GM13977 (cell line): ENCODE measurements around the gene FARP1.

ENCODE experiments used
- DNase-seq: peaks from one replicate; pipeline ENCODE4 v3.0.0; 2012; ENCODE audit warnings: low spot score
- in situ Hi-C: fragments of 300-500 bp; cut with MboI; formaldehyde crosslinking; loops from one replicate; pipeline ENCODE4 v1.12.0; 2022; ENCODE audit warnings: low sequenced_read_pairs, low pct_unique_long_range_greater_than_20kb, mixed read lengths, inconsistent platforms; ENCODE audit not compliant: unreplicated experiment
- TF ChIP-seq, protein P1 (sequence below): IDR thresholded peaks from 2 replicates; pipeline ENCODE4 v1.5.1; 2012; ENCODE audit warnings: mild to moderate bottlenecking, control low read depth; ENCODE audit not compliant: insufficient read depth; ENCODE audit errors: extremely low read depth, missing control alignments

FARP1 gene

DNA sequence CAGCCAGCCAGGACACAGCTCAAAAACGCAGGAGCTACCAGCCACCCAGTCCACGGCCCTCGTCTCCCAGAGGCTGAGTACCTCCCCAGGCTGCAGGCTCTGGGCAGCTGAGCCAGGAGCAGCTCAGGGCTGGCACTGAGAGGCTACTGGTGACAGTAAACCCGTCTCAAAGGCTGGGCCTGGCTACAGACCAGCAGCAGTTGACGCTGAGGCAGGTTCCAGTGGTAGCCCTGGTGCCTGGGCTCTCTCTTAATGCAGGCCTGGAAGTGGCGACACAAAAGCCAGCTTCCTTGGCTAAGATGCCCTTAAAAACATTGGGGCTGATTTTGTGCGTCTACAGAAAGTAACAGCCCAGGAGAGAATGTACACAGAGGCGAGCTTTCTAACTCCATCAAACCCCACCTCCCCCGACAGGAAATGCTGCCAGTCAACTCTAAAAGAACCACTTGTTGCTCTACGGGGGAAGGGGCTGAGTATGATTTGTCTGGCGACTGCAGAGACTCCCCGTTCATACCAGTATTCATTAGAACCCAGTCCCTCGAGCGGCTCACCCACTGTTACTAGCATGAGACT lies 307.7 kb downstream of the FARP1 start:
- no peak for DNase-seq
- TF ChIP-seq, protein P1, sequence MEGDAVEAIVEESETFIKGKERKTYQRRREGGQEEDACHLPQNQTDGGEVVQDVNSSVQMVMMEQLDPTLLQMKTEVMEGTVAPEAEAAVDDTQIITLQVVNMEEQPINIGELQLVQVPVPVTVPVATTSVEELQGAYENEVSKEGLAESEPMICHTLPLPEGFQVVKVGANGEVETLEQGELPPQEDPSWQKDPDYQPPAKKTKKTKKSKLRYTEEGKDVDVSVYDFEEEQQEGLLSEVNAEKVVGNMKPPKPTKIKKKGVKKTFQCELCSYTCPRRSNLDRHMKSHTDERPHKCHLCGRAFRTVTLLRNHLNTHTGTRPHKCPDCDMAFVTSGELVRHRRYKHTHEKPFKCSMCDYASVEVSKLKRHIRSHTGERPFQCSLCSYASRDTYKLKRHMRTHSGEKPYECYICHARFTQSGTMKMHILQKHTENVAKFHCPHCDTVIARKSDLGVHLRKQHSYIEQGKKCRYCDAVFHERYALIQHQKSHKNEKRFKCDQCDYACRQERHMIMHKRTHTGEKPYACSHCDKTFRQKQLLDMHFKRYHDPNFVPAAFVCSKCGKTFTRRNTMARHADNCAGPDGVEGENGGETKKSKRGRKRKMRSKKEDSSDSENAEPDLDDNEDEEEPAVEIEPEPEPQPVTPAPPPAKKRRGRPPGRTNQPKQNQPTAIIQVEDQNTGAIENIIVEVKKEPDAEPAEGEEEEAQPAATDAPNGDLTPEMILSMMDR: no peak
- in situ Hi-C loops: no loop called here

DNA sequence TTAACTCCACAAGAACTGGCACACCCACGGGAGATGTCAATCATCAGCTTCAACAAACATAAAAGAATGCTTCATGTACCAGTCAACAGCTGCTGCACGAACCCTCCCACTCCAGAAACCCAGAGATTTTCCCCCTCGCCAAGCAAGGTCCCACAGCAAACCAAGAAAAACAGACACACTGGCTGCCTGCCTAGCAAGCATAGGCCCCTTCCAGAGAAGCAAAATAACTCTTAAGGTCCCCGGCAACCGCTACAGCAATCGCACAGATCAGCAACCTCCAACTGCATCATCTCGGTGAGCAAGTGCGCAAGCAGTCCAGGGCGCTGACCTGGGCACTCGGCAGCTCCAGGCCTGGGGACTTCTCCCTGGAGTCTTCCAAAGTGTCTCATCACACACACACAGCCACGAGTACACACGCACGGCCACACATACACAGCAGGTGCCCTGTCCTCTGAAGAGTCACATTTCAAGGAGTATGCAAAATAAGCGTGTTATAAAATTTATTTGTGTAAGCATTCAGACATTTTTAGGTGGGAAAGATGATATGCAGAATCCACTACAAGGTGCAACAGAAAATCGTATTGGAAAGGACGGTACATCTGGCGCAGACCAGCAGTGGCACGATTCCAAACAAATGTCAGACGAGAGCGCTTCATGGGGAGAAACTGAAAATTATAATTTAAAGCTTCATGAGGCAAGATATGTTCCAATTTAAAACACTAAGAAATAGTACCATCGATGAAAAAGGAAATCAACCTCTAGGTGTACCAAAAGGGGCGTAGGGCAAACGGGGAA lies 309.0 kb downstream of the FARP1 start:
- in situ Hi-C loops: no loop called here
- DNase-seq: no peak
- TF ChIP-seq, protein P1: no peak

DNA sequence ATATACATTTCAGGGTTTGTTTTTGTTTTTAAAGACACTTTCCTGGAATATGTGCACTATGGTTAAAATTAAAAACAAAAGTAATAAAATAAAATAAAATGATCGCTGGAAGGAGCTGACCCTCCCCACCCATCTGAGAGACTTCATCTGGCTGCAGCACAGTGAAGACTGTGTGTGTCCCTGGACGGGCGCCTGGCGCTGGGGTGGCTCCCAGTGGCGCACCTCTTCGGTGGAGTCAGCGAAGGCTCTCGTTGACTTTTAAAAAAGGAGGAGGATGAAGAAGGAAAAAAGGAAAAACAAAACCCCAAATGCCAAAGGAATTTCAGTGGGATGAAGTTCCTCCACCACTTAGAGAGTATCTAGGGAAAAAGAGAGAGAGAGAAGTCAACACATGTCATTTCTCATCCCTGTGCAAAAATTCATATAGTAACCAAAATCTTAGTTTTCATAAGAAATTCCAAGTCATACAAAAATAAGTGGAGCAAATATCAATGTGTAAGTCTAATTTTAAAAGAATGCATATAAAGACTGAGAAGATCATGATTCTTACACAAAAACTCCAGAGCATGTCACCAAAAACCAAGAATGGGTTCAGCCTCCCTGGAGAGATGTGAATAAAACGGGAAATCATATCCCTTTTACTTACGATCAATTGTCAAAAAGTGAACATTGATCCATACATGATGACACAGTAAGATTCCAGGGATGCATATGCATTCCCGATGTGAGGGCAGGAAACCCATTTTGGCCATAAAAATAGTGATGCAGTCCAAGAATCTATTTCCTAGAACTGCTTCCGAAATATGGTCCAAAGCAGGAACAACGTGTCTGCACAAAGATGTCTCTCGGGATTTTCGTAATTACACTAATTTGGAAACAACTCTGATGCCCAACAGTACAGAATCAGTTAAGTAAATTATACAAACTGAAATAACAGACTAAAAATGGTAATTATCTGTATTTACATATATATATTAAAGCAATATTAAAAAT lies 310.3 kb downstream of the FARP1 start:
- DNase-seq: no peak
- TF ChIP-seq, protein P1: no peak
- in situ Hi-C loops: no loop called here

DNA sequence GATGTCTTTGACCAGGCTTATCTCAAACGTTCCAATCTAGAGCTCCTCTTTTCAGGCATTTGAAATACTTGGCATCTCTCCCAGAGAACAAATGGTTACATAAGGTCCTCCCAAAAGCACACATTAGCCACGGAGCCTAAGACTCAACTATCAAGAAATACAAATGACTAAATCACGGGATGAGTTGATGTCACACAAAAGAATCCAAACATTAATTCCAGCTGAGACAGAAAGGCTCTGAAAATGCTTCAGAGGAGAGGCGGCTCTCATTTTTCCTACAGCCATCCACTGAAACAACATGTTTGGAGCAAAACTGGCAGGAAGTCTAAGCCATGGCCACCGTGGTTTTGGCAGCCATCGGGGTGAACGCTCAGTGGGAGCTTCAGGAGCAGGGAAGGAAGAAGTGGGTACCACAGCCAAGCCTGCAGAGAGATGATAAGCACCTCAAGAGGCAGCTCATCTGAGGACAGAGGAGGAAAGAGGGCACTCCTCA lies 311.5 kb downstream of the FARP1 start:
- TF ChIP-seq, protein P1: no peak
- in situ Hi-C loops: no loop called here
- no peak for DNase-seq

DNA sequence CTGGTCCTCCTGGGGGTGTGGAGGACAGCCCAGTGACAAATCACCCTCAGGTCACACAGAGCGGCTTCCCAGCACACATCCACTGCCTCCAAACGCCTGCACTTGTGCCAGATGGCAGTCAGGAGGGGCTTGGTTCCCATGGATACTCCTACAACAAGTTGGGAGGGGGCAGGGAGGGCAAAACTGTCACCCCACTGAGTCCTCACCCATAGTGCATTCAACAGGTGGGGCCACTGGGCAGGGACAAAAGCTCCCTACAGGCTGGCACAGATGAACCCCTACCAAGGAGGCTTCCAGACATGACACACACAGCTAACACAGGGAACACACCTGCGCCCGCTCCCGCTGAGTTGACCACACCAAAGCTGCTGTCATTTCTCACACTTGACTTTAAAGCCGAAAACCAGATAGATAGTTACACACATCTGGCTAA lies 313.5 kb downstream of the FARP1 start:
- no peak for DNase-seq
- in situ Hi-C loops: no loop called here
- TF ChIP-seq, protein P1: no peak

DNA sequence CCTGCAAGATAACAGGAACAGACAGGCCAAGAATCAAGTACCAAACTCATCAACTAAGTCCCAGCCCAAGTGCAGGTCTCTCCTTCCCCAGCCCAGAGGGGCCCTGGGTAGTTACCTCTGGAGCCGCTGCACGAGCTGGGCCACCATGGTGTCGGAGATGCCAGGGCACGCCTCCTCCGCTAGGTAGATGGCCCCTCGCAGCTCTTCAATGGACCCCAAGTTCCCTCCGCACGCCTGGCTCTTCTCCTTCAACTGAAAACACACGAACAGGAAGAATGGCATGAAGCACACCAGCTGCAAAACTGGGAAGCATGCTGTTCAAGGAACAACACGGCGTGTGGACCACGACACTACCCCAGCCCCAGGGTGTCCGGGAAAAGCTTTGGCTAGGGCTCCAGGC lies 314.2 kb downstream of the FARP1 start:
- TF ChIP-seq, protein P1: no peak
- DNase-seq: no peak
- in situ Hi-C loops: no loop called here
